Liver (tissue), 9 donors: ENCODE data around the gene COPZ2. TPM values are rescaled to one million over a fixed set of nuclear protein-coding genes. Genes with fewer than 3 reads are reported as not detected.

ENCODE experiments used
- DNase-seq: peaks from one replicate; pipeline ENCODE4 v3.0.0-alpha.2; 2017; ENCODE audit warnings: low spot score
- H3K27ac ChIP-seq, 2 donors: one replicate each; pipeline ENCODE4 v1.7.0; 2013; ENCODE audit warnings: inconsistent platforms in 2 of 2, low read length in 2 of 2, control low read depth in 1 of 2, low read depth in 1 of 2, mild to moderate bottlenecking in 1 of 2
- H3K27me3 ChIP-seq, 4 donors: one replicate each; pipeline versions ENCODE4 v1.6.1 to v1.7.0; 2013; ENCODE audit warnings: low read length in 3 of 4, inconsistent platforms in 1 of 4, mild to moderate bottlenecking in 1 of 4, moderate library complexity in 1 of 4; ENCODE audit not compliant: control insufficient read depth in 4 of 4, insufficient read depth in 4 of 4
- H3K36me3 ChIP-seq, 4 donors: one replicate each; pipeline versions ENCODE4 v1.6.1 to v1.7.0; 2013; ENCODE audit warnings: low read length in 3 of 4, mild to moderate bottlenecking in 3 of 4, low read depth in 1 of 4, moderate library complexity in 1 of 4; ENCODE audit not compliant: control insufficient read depth in 4 of 4, insufficient read depth in 3 of 4
- H3K4me1 ChIP-seq, 4 donors: one replicate each; pipeline versions ENCODE4 v1.6.1 to v1.7.0; 2013; ENCODE audit warnings: low read length in 3 of 4, mild to moderate bottlenecking in 3 of 4, moderate library complexity in 1 of 4; ENCODE audit not compliant: control insufficient read depth in 4 of 4, insufficient read depth in 4 of 4
- H3K4me3 ChIP-seq, 3 donors: one replicate each; pipeline versions ENCODE4 v1.6.1 to v1.7.0; 2013; ENCODE audit warnings: low read length in 3 of 3, control low read depth in 1 of 3, low read depth in 1 of 3, mild to moderate bottlenecking in 1 of 3
- H3K9ac ChIP-seq, 2 donors: one replicate each; pipeline ENCODE4 v1.7.0; 2013; ENCODE audit warnings: low read length in 2 of 2, mild to moderate bottlenecking in 2 of 2, moderate library complexity in 2 of 2, control low read depth in 1 of 2, low read depth in 1 of 2
- H3K9me3 ChIP-seq, 4 donors: one replicate each; pipeline versions ENCODE4 v1.6.1 to v1.7.0; 2013; ENCODE audit warnings: low read length in 3 of 4; ENCODE audit not compliant: control insufficient read depth in 4 of 4
- ATF3 ChIP-seq: IDR thresholded peaks from 2 replicates; pipeline ENCODE4 v1.6.1; 2016; ENCODE audit warnings: antibody characterized with exemption
- CTCF ChIP-seq: fragments of 150-350 bp; IDR thresholded peaks from 2 replicates; pipeline ENCODE4 v1.5.1; 2017; ENCODE audit warnings: improper control_type of control experiment, low read depth, low read length; ENCODE audit not compliant: missing input control
- EGR1 ChIP-seq, 2 donors: IDR thresholded peaks; 2 replicates each; pipeline ENCODE4 v1.6.1; 2016 to 2018; ENCODE audit warnings: antibody characterized with exemption in 2 of 2, low read depth in 2 of 2
- FOXA1 ChIP-seq: IDR thresholded peaks from 2 replicates; pipeline ENCODE4 v1.6.1; 2016; ENCODE audit warnings: antibody characterized with exemption
- FOXA2 ChIP-seq: IDR thresholded peaks from 2 replicates; pipeline ENCODE4 v1.6.1; 2016; ENCODE audit warnings: antibody characterized with exemption
- GABPA ChIP-seq, 2 donors: IDR thresholded peaks in 1 of 2; conservative IDR thresholded peaks in 1 of 2; 2 replicates each; pipeline ENCODE4 v1.6.1; 2016; ENCODE audit warnings: antibody characterized with exemption in 2 of 2, mild to moderate bottlenecking in 1 of 2, moderate library complexity in 1 of 2
- HNF4A ChIP-seq, 2 donors: conservative IDR thresholded peaks; 2 replicates each; pipeline ENCODE4 v1.6.1; 2016; ENCODE audit warnings: antibody characterized with exemption in 2 of 2, mild to moderate bottlenecking in 2 of 2
- HNF4G ChIP-seq: IDR thresholded peaks from 2 replicates; pipeline ENCODE4 v1.6.1; 2016; ENCODE audit warnings: antibody characterized with exemption
- JUND ChIP-seq, 2 donors: IDR thresholded peaks; 2 replicates each; pipeline ENCODE4 v1.6.1; 2016; ENCODE audit warnings: antibody characterized with exemption in 2 of 2
- MAX ChIP-seq: IDR thresholded peaks from 2 replicates; pipeline ENCODE4 v1.6.1; 2016; ENCODE audit warnings: antibody characterized with exemption
- NR2F2 ChIP-seq: IDR thresholded peaks from 2 replicates; pipeline ENCODE4 v1.6.1; 2016; ENCODE audit warnings: antibody characterized with exemption
- RAD21 ChIP-seq, 2 donors: IDR thresholded peaks; 2 replicates each; pipeline ENCODE4 v1.6.1; 2016; ENCODE audit warnings: antibody characterized with exemption in 2 of 2, mild to moderate bottlenecking in 2 of 2
- REST ChIP-seq: IDR thresholded peaks from 2 replicates; pipeline ENCODE4 v1.6.1; 2016; ENCODE audit warnings: antibody characterized with exemption, mild to moderate bottlenecking
- RXRA ChIP-seq, 2 donors: IDR thresholded peaks; 2 replicates each; pipeline ENCODE4 v1.6.1; 2017 to 2018; ENCODE audit warnings: antibody characterized with exemption in 2 of 2, mild to moderate bottlenecking in 1 of 2
- SP1 ChIP-seq: IDR thresholded peaks from 2 replicates; pipeline ENCODE4 v1.6.1; 2018; ENCODE audit warnings: antibody characterized with exemption, mild to moderate bottlenecking
- TAF1 ChIP-seq: conservative IDR thresholded peaks from 2 replicates; pipeline ENCODE4 v1.6.1; 2016; ENCODE audit warnings: antibody characterized with exemption, mild to moderate bottlenecking
- YY1 ChIP-seq: IDR thresholded peaks from 2 replicates; pipeline ENCODE4 v1.6.1; 2016; ENCODE audit warnings: antibody characterized with exemption, mild to moderate bottlenecking
- ZBTB33 ChIP-seq: IDR thresholded peaks from 2 replicates; pipeline ENCODE4 v1.6.1; 2016; ENCODE audit warnings: antibody characterized with exemption
- WGBS: extraction: QIAGEN DNeasy Blood & Tissue Kit; methylation state at CpG from one replicate; pipeline ENCODE4 v1.1.7; 2013; 5-methylcytosine and 5-hydroxymethylcytosine counted together
- polyA plus RNA-seq, 2 donors: library from polyadenylated mRNA; stranded (reverse) in 1 of 2; unstranded in 1 of 2; fragments of 200-250 nt in 1 of 2; fragments of >200 nt in 1 of 2; fragmentation: Nextera tagmentation in 1 of 2; extraction: Ambion mirVana in 1 of 2; gene quantifications; one replicate each; pipeline versions ENCODE4 v1.2.1 to v1.2.3, GENCODE V29; 2013 to 2015
- total RNA-seq, 2 donors: library from RNA; depleted of rRNA; stranded (reverse); fragments of >200 nt; gene quantifications; one replicate each; pipeline ENCODE4 v1.2.3, GENCODE V29; 2014
- donor health status: healthy.
- donor health status: healthy.
- donor health status: healthy.
- donor health status: healthy.
- donor health status: healthy.

The COPZ2 gene
- total and polyA plus RNA-seq, 4 donors: 2.6 to 38.1 (median 17.8) TPM

- H3K9ac ChIP-seq: no peak overlapping the region
- WGBS: 87% methylated on average over 4 of the region's 4 CpGs
- H3K27me3 ChIP-seq: no peaks in the 10 kb centered on the region
- TF ChIP-seq GABPA (IDR thresholded peaks at IDR 0.05 in 1 of 2, conservative IDR thresholded peaks at IDR 0.05 in 1 of 2) (no peak), HNF4A (conservative IDR thresholded peaks at IDR 0.05) (no peak), YY1 (no peak), TAF1 (no peak), RXRA (IDR thresholded peaks at IDR 0.05) (no peak), FOXA2 (no peak), JUND (IDR thresholded peaks at IDR 0.05) (no peak), CTCF (no peak), ZBTB33 (no peak)
- H3K4me1 ChIP-seq: no peaks in the 10 kb centered on the region
- H3K4me3 ChIP-seq: no peak overlapping the region
- H3K36me3 ChIP-seq: no peaks in the 10 kb centered on the region
- no peak for DNase-seq
- H3K27ac ChIP-seq: no peak overlapping the region
- H3K9me3 ChIP-seq: no peaks in the 10 kb centered on the region
Observed at GRCh38 chr17:47994724-47995123, 42.9 kb downstream of the COPZ2 start.

- no peak for DNase-seq
- no peak overlapping the region for H3K4me3 ChIP-seq
- H3K4me1 ChIP-seq: no peaks in the 10 kb centered on the region
- H3K27me3 ChIP-seq: no peaks in the 10 kb centered on the region
- no peak overlapping the region for H3K9ac ChIP-seq
- H3K9me3 ChIP-seq: no peaks in the 10 kb centered on the region
- WGBS: 88% methylated on average over 5 of the region's 5 CpGs
- no peaks in the 10 kb centered on the region for H3K36me3 ChIP-seq
- no peak for TF ChIP-seq MAX
- TF ChIP-seq ATF3: no peak
- no peak for TF ChIP-seq SP1
- TF ChIP-seq FOXA1: no peak
- TF ChIP-seq HNF4G: no peak
- TF ChIP-seq NR2F2: no peak
- no peak for TF ChIP-seq HNF4A (conservative IDR thresholded peaks at IDR 0.05)
- TF ChIP-seq GABPA (IDR thresholded peaks at IDR 0.05 in 1 of 2, conservative IDR thresholded peaks at IDR 0.05 in 1 of 2): no peak
- no peak for TF ChIP-seq YY1
- H3K27ac ChIP-seq: no peak overlapping the region
Observed at GRCh38 chr17:47993964-47994363, 43.6 kb downstream of the COPZ2 start.

- no peak overlapping the region for H3K27ac ChIP-seq
- H3K9me3 ChIP-seq: no peaks in the 10 kb centered on the region
- 88% methylated on average over 9 of the region's 9 CpGs for WGBS
- H3K4me3 ChIP-seq: no peak overlapping the region
- H3K27me3 ChIP-seq: no peaks in the 10 kb centered on the region
- no peaks in the 10 kb centered on the region for H3K36me3 ChIP-seq
- no peak for DNase-seq
- no peak overlapping the region for H3K9ac ChIP-seq
- H3K4me1 ChIP-seq: no peaks in the 10 kb centered on the region
- TF ChIP-seq RAD21 (IDR thresholded peaks at IDR 0.05) (no peak), RXRA (IDR thresholded peaks at IDR 0.05) (no peak), FOXA1 (no peak), YY1 (no peak), SP1 (no peak), FOXA2 (no peak), EGR1 (IDR thresholded peaks at IDR 0.05; ENCODE audit: low read depth in 2 of 2) (no peak), JUND (IDR thresholded peaks at IDR 0.05) (no peak), GABPA (IDR thresholded peaks at IDR 0.05 in 1 of 2, conservative IDR thresholded peaks at IDR 0.05 in 1 of 2) (no peak), TAF1 (no peak), ATF3 (no peak), MAX (no peak), REST (no peak), NR2F2 (no peak)
Observed at GRCh38 chr17:47993031-47993564, 44.5 kb downstream of the COPZ2 start.
